Esophagus mucosa (tissue), 1 donor: ENCODE measurements around the gene FANCF. TPM values are rescaled to one million over a fixed set of nuclear protein-coding genes. Genes with fewer than 3 reads are reported as not detected.

Experiments used
- ATAC-seq: fragments of 200-7000 bp; cut with Tn5 transposase; one replicate; pipeline ENCODE4 v1.9.1; 2020
- total RNA-seq: library from RNA; stranded (reverse); gene quantifications from one replicate; pipeline ENCODE4 v1.2.4, GENCODE V29; 2023
- donor health status: DM: yes; HTN: yes; CAD: no.

Gene FANCF
- total RNA-seq, 1 donor from 2014 or later: 5.8 TPM

- peak; percentile 69 for ATAC-seq
These were observed 728 bp downstream of the FANCF start for GRCh38 chr11:22624742-22625447.

GRCh38 chr11:22617868-22618267 lies 7.8 kb downstream of the FANCF start:
- ATAC-seq: no peak

GRCh38 chr11:22603933-22604332 lies 21.7 kb downstream of the FANCF start:
- ATAC-seq: no peak

- ATAC-seq: no peak
These were observed 23.1 kb downstream of the FANCF start for GRCh38 chr11:22602504-22602903.

- no peak for ATAC-seq
These were observed 26.2 kb downstream of the FANCF start for GRCh38 chr11:22599458-22599857.

GRCh38 chr11:22597062-22597461 lies 28.6 kb downstream of the FANCF start:
- ATAC-seq: no peak

GRCh38 chr11:22584976-22585375 lies 40.6 kb downstream of the FANCF start:
- no peak for ATAC-seq

GRCh38 chr11:22583963-22584492 lies 41.6 kb downstream of the FANCF start:
- no peak for ATAC-seq

GRCh38 chr11:22582151-22582410 lies 43.5 kb downstream of the FANCF start:
- no peak for ATAC-seq

GRCh38 chr11:22581354-22582150 lies 44.1 kb downstream of the FANCF start:
- ATAC-seq: no peak

GRCh38 chr11:22577854-22578253 lies 47.8 kb downstream of the FANCF start:
- ATAC-seq: no peak

Other genes starting within 250 kb of the FANCF start
- 1.2 TPM for gene GAS2, start 40.8 kb upstream of the FANCF start, total RNA-seq
- gene SVIP, start 204.0 kb upstream of the FANCF start, total RNA-seq: 14.7 TPM
- not detected for gene CCDC179, start 234.7 kb upstream of the FANCF start, total RNA-seq